Panc1 (cell line): ENCODE results near the gene ADAM29. TPM values are rescaled to one million over a fixed set of nuclear protein-coding genes. Genes with fewer than 3 reads are reported as not detected.

Source experiments
- total RNA-seq: library from RNA; stranded (reverse); gene quantifications from one replicate; pipeline ENCODE4 v1.2.1, GENCODE V29; 2021; ENCODE audit not compliant: unreplicated experiment

Gene ADAM29
- total RNA-seq, 1 experiment from 2014 or later, result not detected

Other genes with a start within 250 kb of the ADAM29 start
- not detected for gene GLRA3, start 89.1 kb upstream of the ADAM29 start, total RNA-seq